ENCODE measurements around the gene UTS2R.
A peak's percentile ranks its signal among the peaks of the same experiment; 100 is the strongest.

The UTS2R gene

GRCh38 chr17:82334622-82335394 lies 36.8 kb upstream of the UTS2R start:
- H3K9me3 ChIP-seq (ENCODE audit: control insufficient read depth in 1 of 2, low read length in 2 of 2): no peaks in the 10 kb centered on the region
- peak overlapping the region; percentile 60 to 70 for H3K9ac ChIP-seq (ENCODE audit: low read depth in 1 of 2, low read length in 2 of 2)
- H3K27me3 ChIP-seq (ENCODE audit: control insufficient read depth in 1 of 2, insufficient read depth in 2 of 2, low read length in 2 of 2): peaks cover 14 to 19% of the 10 kb centered on the region in 2 donors
- H3K4me1 ChIP-seq (ENCODE audit: control insufficient read depth in 1 of 2, insufficient read depth in 2 of 2, low read length in 2 of 2): peaks cover 42 to 63% of the 10 kb centered on the region in 2 donors
- H3K27ac ChIP-seq (ENCODE audit: low read depth, low read length): no peak overlapping the region
- H3K4me3 ChIP-seq (ENCODE audit: low read depth in 1 of 2, low read length in 2 of 2): peak overlapping the region; percentile 67 to 79
- no peaks in the 10 kb centered on the region for H3K36me3 ChIP-seq (ENCODE audit: control insufficient read depth in 1 of 2, insufficient read depth in 2 of 2, low read length in 2 of 2)

GRCh38 chr17:82338858-82339633 lies 32.5 kb upstream of the UTS2R start:
- Histone ChIP-seq H3K9me3 (ENCODE audit: control insufficient read depth in 1 of 2, low read length in 2 of 2) (no peaks in the 10 kb centered on the region), H3K27me3 (ENCODE audit: control insufficient read depth in 1 of 2, insufficient read depth in 2 of 2, low read length in 2 of 2) (no peaks in the 10 kb centered on the region), H3K9ac (ENCODE audit: low read depth in 1 of 2, low read length in 2 of 2) (peak overlapping the region; percentile 55 to 57), H3K36me3 (ENCODE audit: control insufficient read depth in 1 of 2, insufficient read depth in 2 of 2, low read length in 2 of 2) (no peaks in the 10 kb centered on the region), H3K4me3 (ENCODE audit: low read depth in 1 of 2, low read length in 2 of 2) (peak overlapping the region; percentile 60 to 67), H3K27ac (ENCODE audit: low read depth, low read length) (no peak overlapping the region), H3K4me1 (ENCODE audit: control insufficient read depth in 1 of 2, insufficient read depth in 2 of 2, low read length in 2 of 2) (peaks cover 18 to 27% of the 10 kb centered on the region in 2 donors)

- Histone ChIP-seq H3K4me3 (ENCODE audit: low read depth in 1 of 2, low read length in 2 of 2) (peak overlapping the region; percentile 60 to 67), H3K27me3 (ENCODE audit: control insufficient read depth in 1 of 2, insufficient read depth in 2 of 2, low read length in 2 of 2) (no peaks in the 10 kb centered on the region), H3K9me3 (ENCODE audit: control insufficient read depth in 1 of 2, low read length in 2 of 2) (no peaks in the 10 kb centered on the region), H3K27ac (ENCODE audit: low read depth, low read length) (no peak overlapping the region), H3K9ac (ENCODE audit: low read depth in 1 of 2, low read length in 2 of 2) (peak overlapping the region; percentile 55 to 57), H3K36me3 (ENCODE audit: control insufficient read depth in 1 of 2, insufficient read depth in 2 of 2, low read length in 2 of 2) (no peaks in the 10 kb centered on the region), H3K4me1 (ENCODE audit: control insufficient read depth in 1 of 2, insufficient read depth in 2 of 2, low read length in 2 of 2) (peaks cover 12 to 18% of the 10 kb centered on the region in 2 donors)
Observed at GRCh38 chr17:82339634-82340580, 31.7 kb upstream of the UTS2R start.

- Histone ChIP-seq H3K9me3 (ENCODE audit: control insufficient read depth in 1 of 2, low read length in 2 of 2) (no peaks in the 10 kb centered on the region), H3K27ac (ENCODE audit: low read depth, low read length) (no peak overlapping the region), H3K4me3 (ENCODE audit: low read depth in 1 of 2, low read length in 2 of 2) (no peak overlapping the region), H3K27me3 (ENCODE audit: control insufficient read depth in 1 of 2, insufficient read depth in 2 of 2, low read length in 2 of 2) (no peaks in the 10 kb centered on the region), H3K36me3 (ENCODE audit: control insufficient read depth in 1 of 2, insufficient read depth in 2 of 2, low read length in 2 of 2) (no peaks in the 10 kb centered on the region), H3K9ac (ENCODE audit: low read depth in 1 of 2, low read length in 2 of 2) (no peak overlapping the region), H3K4me1 (ENCODE audit: control insufficient read depth in 1 of 2, insufficient read depth in 2 of 2, low read length in 2 of 2) (peaks cover 12% of the 10 kb centered on the region in 2 donors)
Observed at GRCh38 chr17:82342361-82343079, 29.0 kb upstream of the UTS2R start.

GRCh38 chr17:82343560-82343959 lies 28.0 kb upstream of the UTS2R start:
- Histone ChIP-seq H3K27ac (ENCODE audit: low read depth, low read length) (no peak overlapping the region), H3K9ac (ENCODE audit: low read depth in 1 of 2, low read length in 2 of 2) (no peak overlapping the region), H3K36me3 (ENCODE audit: control insufficient read depth in 1 of 2, insufficient read depth in 2 of 2, low read length in 2 of 2) (no peaks in the 10 kb centered on the region), H3K27me3 (ENCODE audit: control insufficient read depth in 1 of 2, insufficient read depth in 2 of 2, low read length in 2 of 2) (no peaks in the 10 kb centered on the region), H3K4me3 (ENCODE audit: low read depth in 1 of 2, low read length in 2 of 2) (no peak overlapping the region), H3K9me3 (ENCODE audit: control insufficient read depth in 1 of 2, low read length in 2 of 2) (no peaks in the 10 kb centered on the region), H3K4me1 (ENCODE audit: control insufficient read depth in 1 of 2, insufficient read depth in 2 of 2, low read length in 2 of 2) (peaks cover 11 to 12% of the 10 kb centered on the region in 2 donors)

- Histone ChIP-seq H3K27me3 (ENCODE audit: control insufficient read depth in 1 of 2, insufficient read depth in 2 of 2, low read length in 2 of 2) (peaks cover under 1 to 6% of the 10 kb centered on the region in 2 donors), H3K9ac (ENCODE audit: low read depth in 1 of 2, low read length in 2 of 2) (no peak overlapping the region), H3K27ac (ENCODE audit: low read depth, low read length) (no peak overlapping the region), H3K4me1 (ENCODE audit: control insufficient read depth in 1 of 2, insufficient read depth in 2 of 2, low read length in 2 of 2) (peaks cover 3 to 4% of the 10 kb centered on the region in 2 donors), H3K36me3 (ENCODE audit: control insufficient read depth in 1 of 2, insufficient read depth in 2 of 2, low read length in 2 of 2) (no peaks in the 10 kb centered on the region), H3K4me3 (ENCODE audit: low read depth in 1 of 2, low read length in 2 of 2) (no peak overlapping the region), H3K9me3 (ENCODE audit: control insufficient read depth in 1 of 2, low read length in 2 of 2) (no peaks in the 10 kb centered on the region)
Observed at GRCh38 chr17:82344175-82344907, 27.2 kb upstream of the UTS2R start.

GRCh38 chr17:82345151-82345976 lies 26.2 kb upstream of the UTS2R start:
- Histone ChIP-seq H3K4me1 (ENCODE audit: control insufficient read depth in 1 of 2, insufficient read depth in 2 of 2, low read length in 2 of 2) (no peaks in the 10 kb centered on the region), H3K27me3 (ENCODE audit: control insufficient read depth in 1 of 2, insufficient read depth in 2 of 2, low read length in 2 of 2) (peaks cover 5 to 7% of the 10 kb centered on the region in 2 donors), H3K4me3 (ENCODE audit: low read depth in 1 of 2, low read length in 2 of 2) (no peak overlapping the region), H3K36me3 (ENCODE audit: control insufficient read depth in 1 of 2, insufficient read depth in 2 of 2, low read length in 2 of 2) (no peaks in the 10 kb centered on the region), H3K9ac (ENCODE audit: low read depth in 1 of 2, low read length in 2 of 2) (no peak overlapping the region), H3K27ac (ENCODE audit: low read depth, low read length) (no peak overlapping the region), H3K9me3 (ENCODE audit: control insufficient read depth in 1 of 2, low read length in 2 of 2) (no peaks in the 10 kb centered on the region)

- no peaks in the 10 kb centered on the region for H3K4me1 ChIP-seq (ENCODE audit: control insufficient read depth in 1 of 2, insufficient read depth in 2 of 2, low read length in 2 of 2)
- H3K4me3 ChIP-seq (ENCODE audit: low read depth in 1 of 2, low read length in 2 of 2): no peak overlapping the region
- H3K9me3 ChIP-seq (ENCODE audit: control insufficient read depth in 1 of 2, low read length in 2 of 2): no peaks in the 10 kb centered on the region
- no peak overlapping the region for H3K27ac ChIP-seq (ENCODE audit: low read depth, low read length)
- H3K9ac ChIP-seq (ENCODE audit: low read depth in 1 of 2, low read length in 2 of 2): no peak overlapping the region
- no peaks in the 10 kb centered on the region for H3K36me3 ChIP-seq (ENCODE audit: control insufficient read depth in 1 of 2, insufficient read depth in 2 of 2, low read length in 2 of 2)
- H3K27me3 ChIP-seq (ENCODE audit: control insufficient read depth in 1 of 2, insufficient read depth in 2 of 2, low read length in 2 of 2): peaks cover 5 to 11% of the 10 kb centered on the region in 2 donors
Observed at GRCh38 chr17:82346342-82347300, 24.9 kb upstream of the UTS2R start.
